NCI-H146 treated with DMSO at 0.1 percent for 48 hours (cell line): ENCODE measurements around the gene MMEL1.
"Not testable (repeated sequence)": the region's sequence is repeated elsewhere in the genome, so short reads cannot be mapped to it uniquely, and the experiment has no call there.

Experiments
- DNase-seq: peaks from one replicate; lab custom pipeline; 2025; ENCODE audit not compliant: unreplicated experiment; lab: John Stamatoyannopoulos, UW

MMEL1 gene

GRCh38 chr1:2629627-2630497, 3.0 kb downstream of the MMEL1 start:
- no peak for DNase-seq

- no peak for DNase-seq
Observed at GRCh38 chr1:2628933-2629626, 3.7 kb downstream of the MMEL1 start.

DNA sequence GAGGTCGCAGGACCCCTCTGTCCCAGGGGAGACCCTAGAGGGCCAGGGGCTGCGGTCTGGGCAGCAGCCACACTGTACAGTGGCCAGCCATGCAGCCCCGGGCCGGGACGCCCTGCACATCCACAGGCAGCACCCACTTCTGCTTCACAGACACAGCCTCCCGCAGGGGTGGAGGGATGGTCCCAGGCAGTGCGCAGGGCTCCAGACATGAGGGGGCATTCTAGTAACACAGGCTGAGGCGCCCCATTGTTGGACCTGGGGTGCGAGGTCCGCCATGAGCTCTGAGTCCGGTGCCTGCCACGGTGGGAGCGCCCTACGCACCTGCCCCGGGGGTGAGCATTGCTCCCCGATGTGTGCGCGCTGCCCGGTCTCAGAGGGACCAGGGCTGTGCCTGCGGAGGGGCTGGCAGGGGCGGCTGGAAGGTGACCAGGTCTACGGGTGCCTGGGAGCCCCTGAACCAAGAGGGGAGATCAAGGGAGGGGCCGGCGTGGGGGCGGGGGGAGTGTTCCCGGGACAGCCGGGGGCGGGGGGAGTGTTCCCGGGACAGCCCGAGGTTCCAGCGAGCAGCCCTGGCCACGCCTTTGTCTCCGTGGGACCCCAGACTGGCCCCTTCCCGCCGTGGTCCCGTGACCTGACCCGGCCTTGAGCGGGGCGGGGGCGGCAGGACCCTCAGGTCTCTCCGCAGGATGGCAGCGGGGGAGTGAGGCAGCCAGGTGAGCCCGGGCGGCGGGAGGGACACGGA, 4.5 kb downstream of the MMEL1 start:
- no peak for DNase-seq

- DNase-seq, result no peak
Observed at GRCh38 chr1:2627746-2628145, 5.1 kb downstream of the MMEL1 start.

- not testable (repeated sequence) for DNase-seq
Observed at GRCh38 chr1:2625748-2626147, 7.1 kb downstream of the MMEL1 start.

- DNase-seq, result no peak
Observed at GRCh38 chr1:2625311-2625710, 7.5 kb downstream of the MMEL1 start.

DNA sequence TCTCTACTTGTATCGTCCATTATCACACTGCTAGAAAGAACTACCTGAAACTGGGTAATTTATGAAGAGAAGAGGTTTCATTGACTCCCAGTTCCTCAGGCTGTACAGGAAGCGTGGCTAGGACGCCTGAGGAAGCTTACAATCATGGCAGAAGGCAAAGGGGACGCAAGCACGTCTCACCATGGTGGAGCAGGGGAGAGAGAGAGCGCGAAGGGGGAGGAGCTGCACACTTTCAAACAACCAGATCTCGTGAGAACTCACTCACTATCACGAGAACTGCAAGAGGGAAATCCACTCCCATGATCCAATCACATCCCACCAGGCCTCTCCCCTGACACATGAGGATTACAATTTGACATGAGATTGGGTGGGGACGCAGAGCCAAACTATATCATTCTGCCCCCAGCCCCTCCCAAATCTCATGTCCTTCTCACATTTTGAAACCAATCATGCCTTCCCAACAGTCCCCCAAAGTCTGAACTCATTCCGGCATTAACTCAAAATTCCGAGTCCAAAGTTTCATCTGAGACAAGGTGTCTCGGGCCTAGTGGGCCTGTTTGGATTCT, 8.0 kb downstream of the MMEL1 start:
- no peak for DNase-seq

GRCh38 chr1:2623571-2624337, 9.1 kb downstream of the MMEL1 start:
- no peak for DNase-seq

- DNase-seq, result no peak
Observed at GRCh38 chr1:2617971-2618470, 14.8 kb downstream of the MMEL1 start.

DNA sequence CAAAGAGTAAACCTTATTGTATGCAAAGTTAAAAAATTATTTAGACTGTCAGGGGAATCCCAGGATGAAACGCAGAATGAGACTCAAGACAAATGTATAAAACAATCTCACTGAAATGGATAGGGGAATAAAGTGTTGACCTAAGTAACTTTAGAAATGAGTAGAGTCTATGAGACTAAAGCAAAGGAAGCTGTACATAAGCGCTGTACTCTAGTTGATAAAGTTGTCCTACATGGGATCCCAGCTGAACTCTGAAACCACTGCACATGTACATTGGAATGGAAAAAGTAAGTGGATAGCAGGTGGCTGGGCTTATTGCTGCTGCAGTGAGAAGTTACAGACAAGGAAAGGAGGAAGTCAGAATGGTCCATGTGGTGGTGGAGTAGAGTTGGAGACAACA, 18.7 kb downstream of the MMEL1 start:
- DNase-seq, result no peak

GRCh38 chr1:2612591-2613365, 20.0 kb downstream of the MMEL1 start:
- no peak for DNase-seq

DNA sequence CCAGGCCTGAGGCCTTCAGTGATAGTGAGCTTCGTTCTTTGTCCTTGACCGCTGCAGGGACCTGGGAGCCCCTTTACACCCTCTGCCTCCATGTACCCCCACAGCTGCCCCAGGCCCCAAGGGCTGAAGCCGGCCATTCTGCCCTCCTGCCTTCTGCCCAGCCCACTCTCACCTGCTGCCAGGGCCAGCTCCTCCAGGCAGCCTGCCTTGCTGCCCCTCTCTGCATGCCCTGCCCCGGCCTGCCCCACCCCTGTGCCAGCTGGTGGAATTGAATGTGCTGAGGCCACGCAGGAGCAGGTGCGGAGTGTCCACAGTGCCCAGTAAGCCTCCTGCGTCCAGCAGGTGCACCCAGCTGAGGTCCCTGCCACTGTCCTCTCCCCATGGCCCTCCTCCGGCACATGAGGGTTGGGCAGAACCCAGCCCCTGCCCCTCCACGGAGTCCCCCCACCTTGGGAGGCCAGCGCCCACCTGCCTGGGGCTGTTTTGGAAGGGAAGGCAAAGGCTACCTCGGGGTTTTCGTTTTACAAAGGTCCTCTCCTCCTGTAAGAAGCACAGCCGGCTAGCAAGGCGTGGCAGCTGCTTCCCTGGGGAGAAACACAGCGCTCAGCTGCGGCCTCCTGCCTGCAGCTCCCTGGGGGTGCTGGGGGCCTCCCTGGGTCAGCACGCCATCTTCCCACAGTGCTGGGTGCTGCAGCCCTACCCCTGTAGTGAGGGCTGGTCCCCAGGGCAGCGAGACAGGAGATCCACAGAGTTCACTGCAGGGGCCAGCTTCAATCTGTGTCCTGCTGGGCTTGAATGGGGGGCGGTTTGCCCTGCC, 21.0 kb downstream of the MMEL1 start:
- peak; percentile 38 for DNase-seq

- peak; percentile 71 for DNase-seq
Observed at GRCh38 chr1:2611031-2611501, 21.8 kb downstream of the MMEL1 start.

GRCh38 chr1:2610036-2610959, 22.5 kb downstream of the MMEL1 start:
- no peak for DNase-seq

DNA sequence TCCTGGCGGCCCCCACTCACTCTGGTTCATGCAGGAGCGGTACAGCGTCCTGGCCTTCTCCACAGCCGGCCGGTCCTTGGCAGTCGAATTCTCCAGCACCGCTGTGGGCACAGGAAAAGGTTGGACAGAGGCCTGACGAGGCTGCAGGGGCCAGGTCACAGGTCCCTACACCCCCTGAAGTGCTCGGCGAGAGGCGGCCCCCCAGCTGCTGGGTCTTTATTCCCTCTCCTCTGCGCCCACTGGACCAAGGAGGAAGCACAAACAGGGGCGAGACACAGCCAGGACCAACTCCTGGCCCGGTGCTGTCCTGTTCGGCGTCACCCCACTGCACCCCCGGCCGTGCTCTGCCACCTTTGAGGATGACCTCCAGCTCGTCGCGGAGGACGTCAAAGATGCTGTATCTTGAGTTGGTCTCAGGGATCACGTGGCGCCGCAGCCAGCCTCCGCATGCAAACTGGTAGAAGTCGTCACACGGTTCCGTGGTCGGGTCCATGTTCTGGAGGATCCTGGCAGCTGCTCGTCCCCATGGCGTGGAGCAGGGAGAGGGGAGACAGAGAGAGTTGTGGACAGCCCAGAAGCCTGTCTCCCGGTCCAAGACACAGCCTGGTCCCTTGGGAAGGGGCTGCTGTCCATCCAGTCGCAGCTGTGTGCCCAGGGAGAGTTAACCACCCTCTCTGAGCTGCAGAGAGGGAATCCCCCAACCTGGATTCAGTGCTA, 23.3 kb downstream of the MMEL1 start:
- DNase-seq, result no peak

DNA sequence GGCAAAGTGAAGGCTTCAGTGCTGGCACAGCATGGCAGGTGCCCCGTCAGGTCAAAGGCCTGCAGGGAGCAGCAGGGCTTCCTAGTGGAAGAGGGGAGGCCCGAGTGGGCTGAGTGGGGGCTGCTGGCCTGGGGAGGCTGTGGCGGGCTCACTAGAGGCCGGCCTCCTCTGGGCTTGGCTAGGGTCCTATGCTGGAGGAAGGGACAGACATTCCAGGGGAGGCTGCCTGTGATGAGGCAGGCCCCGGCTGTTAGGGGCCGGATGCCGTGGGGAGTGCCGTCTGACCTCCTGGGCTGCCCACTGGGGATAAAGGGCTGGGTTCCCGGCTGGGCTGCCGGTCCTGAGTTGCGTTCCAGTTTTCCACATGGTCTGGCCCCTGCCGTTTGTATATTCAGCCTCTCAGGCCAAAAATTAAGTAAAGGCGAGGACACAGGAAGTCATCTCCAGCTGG, 25.1 kb downstream of the MMEL1 start:
- DNase-seq, result no peak
